Upper lobe of left lung (tissue), 4 donors: ENCODE results near the gene BPIFB1.

Experiments used
- POLR2AphosphoS5 ChIP-seq, 2 donors: sonication (generic); formaldehyde crosslinking; IDR thresholded peaks; one replicate each; pipeline ENCODE4 v1.5.1; 2017; ENCODE audit warnings: antibody characterized with exemption in 2 of 2
- TF ChIP-seq, protein P1 (sequence below), 6 experiments: fragments of 450-650 bp in 4 of 6; fragments of 200-600 bp in 2 of 6; sonication (generic) in 2 of 6; IDR thresholded peaks; one replicate each; pipeline ENCODE4 v1.5.1; 2016 to 2019; ENCODE audit warnings: antibody characterized with exemption in 6 of 6

DNA sequence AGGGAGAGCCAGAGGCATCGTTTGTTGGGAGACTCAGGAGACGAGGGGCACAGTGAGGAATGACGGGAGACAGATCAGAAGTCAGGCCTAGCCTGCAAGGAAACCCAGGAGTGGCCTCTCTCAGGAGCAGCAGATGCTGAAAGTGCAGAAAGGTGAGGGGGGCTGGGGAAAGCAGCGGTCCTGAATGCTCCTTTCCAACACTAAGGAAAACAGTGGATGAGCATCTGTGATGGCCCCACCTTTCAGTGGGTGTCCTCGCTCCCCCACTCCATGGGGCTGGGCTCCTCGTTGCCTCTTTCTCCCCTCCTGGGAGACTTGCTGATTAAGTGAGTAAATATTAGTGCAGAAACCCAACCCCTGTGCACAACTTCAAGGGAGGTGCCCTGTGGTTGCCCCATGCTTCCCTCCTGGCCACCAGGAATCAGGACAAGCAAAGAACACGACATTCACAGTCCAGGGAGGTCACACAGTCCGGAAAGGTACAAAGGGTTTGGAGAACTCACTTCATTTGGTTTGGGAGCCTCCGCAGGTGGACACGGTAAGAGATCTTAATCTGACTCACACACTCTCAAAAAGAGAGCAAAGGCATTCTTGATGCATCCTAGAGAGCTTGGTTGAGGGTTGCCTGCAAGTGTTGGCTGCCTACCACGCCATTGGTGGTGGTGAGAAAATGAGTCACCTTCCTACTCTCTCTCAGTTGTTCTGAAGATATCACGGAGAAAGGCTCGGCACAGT is 9.7 kb upstream of the BPIFB1 start:
- TF ChIP-seq, protein P1, sequence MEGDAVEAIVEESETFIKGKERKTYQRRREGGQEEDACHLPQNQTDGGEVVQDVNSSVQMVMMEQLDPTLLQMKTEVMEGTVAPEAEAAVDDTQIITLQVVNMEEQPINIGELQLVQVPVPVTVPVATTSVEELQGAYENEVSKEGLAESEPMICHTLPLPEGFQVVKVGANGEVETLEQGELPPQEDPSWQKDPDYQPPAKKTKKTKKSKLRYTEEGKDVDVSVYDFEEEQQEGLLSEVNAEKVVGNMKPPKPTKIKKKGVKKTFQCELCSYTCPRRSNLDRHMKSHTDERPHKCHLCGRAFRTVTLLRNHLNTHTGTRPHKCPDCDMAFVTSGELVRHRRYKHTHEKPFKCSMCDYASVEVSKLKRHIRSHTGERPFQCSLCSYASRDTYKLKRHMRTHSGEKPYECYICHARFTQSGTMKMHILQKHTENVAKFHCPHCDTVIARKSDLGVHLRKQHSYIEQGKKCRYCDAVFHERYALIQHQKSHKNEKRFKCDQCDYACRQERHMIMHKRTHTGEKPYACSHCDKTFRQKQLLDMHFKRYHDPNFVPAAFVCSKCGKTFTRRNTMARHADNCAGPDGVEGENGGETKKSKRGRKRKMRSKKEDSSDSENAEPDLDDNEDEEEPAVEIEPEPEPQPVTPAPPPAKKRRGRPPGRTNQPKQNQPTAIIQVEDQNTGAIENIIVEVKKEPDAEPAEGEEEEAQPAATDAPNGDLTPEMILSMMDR (IDR thresholded peaks at IDR 0.05): no peak
- TF ChIP-seq POLR2AphosphoS5 (IDR thresholded peaks at IDR 0.05): no peak
